22Rv1 (cell line): ENCODE results near the gene NREP.

Source experiments
- CTCF ChIP-seq: fragments of 450-650 bp; IDR thresholded peaks from 2 replicates; pipeline ENCODE4 v1.5.1; 2017; ENCODE audit warnings: mild to moderate bottlenecking
- ZFX ChIP-seq: fragments of 450-650 bp; IDR thresholded peaks from 2 replicates; pipeline ENCODE4 v1.6.1; 2017; ENCODE audit warnings: antibody characterized with exemption, borderline replicate concordance

- TF ChIP-seq CTCF, result no peak
- TF ChIP-seq ZFX, result no peak
Measured at GRCh38 chr5:111776913-111777781, 20.2 kb upstream of the NREP start.
